NCI-H345 (cell line): Measurements from ENCODE around the gene AGBL4.

Source experiments
- DNase-seq: peaks from one replicate; lab custom pipeline; 2025; lab: John Stamatoyannopoulos, UW

Gene AGBL4

DNA sequence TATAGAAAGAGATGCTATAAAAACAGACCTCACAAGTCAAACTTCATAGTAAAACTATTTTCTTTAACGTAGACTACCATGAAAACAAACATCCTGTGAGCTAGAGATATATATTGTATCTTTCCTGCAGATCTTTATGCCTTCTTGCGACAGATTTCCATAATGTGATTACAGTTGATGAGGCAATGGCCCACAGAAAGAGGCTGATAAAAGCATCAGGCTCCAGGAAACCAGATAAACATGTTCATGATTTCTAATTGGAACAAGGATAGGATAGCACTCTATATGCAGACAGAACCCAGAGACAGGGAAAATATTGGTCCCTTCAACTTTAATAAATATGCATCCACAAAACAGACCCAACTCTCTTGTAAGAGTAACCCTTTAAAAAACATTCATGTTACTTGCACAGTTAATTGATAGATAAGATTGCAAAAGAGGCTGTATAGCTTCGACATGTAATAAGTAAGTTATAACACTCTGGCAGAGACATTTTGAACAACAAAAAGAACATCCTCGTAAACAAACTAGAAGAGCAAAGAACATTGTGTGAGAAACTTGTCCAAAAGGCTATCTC, 329.4 kb downstream of the AGBL4 start:
- no peak for DNase-seq

- DNase-seq = peak; percentile 6
These were observed 337.6 kb downstream of the AGBL4 start for GRCh38 chr1:49686107-49686506.

GRCh38 chr1:49677706-49678105, 346.0 kb downstream of the AGBL4 start:
- no peak for DNase-seq

GRCh38 chr1:49651136-49651535, 372.6 kb downstream of the AGBL4 start:
- no peak for DNase-seq

GRCh38 chr1:49630156-49630555, 393.6 kb downstream of the AGBL4 start:
- no peak for DNase-seq

- DNase-seq = no peak
These were observed 396.0 kb downstream of the AGBL4 start for GRCh38 chr1:49627781-49628180.

- no peak for DNase-seq
These were observed 397.3 kb downstream of the AGBL4 start for GRCh38 chr1:49626472-49626871.

DNA sequence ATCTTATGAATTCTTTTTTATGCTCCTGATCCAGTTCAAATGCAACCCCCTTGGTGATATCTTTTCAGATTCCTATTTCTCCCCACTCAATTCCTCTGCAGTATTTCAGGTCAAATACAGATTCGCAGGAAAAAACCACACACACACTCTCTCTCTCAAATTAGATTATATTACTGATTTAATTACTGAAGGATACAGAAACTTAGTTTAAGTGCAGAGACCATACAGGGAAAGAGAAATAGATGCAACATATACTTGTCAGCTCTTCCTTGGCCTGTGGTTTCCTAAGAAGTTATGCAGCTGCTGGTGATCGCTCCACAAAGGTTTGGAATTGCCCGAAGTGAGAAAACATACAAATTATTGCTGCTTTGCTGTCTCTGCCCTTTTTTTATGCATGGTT, 400.9 kb downstream of the AGBL4 start:
- no peak for DNase-seq

DNA sequence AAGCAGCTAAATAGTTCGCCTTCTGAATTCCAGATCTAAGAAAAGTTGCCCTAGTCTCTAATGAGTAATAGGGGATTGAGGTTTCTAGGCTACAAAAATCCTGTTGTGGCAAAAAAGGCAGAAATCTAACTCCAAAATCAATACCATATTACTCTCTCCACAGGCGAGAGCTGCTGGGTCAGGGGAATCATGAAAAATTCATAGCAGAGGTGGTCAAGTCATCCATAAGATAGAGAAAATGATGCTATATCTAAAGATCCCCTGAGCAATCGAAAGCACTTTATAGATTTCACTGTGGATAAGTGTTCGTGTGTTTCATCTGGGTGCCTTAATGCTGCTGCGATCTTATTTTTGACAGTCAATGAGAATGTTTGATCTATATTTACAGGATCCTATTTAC, 417.7 kb downstream of the AGBL4 start:
- DNase-seq = no peak

DNA sequence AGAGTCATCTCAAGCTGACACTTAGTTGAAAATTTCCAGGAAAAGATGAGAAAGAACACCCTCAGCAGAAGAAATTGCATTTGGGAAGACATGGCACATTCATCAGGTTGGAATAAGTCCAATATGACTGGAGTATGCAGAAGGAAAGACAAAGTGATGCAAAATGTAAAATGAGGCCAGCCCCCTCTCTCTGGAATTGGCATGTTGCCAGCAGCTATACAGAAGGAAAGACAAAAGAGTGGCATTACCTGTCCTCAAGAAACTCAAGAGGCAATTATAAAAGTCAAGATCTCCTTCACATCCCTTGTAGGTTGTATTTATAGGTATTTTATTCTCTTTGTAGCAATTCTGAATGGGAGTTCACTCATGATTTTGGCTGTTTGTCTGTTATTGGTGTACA, 426.3 kb downstream of the AGBL4 start:
- peak; percentile 10 for DNase-seq

DNA sequence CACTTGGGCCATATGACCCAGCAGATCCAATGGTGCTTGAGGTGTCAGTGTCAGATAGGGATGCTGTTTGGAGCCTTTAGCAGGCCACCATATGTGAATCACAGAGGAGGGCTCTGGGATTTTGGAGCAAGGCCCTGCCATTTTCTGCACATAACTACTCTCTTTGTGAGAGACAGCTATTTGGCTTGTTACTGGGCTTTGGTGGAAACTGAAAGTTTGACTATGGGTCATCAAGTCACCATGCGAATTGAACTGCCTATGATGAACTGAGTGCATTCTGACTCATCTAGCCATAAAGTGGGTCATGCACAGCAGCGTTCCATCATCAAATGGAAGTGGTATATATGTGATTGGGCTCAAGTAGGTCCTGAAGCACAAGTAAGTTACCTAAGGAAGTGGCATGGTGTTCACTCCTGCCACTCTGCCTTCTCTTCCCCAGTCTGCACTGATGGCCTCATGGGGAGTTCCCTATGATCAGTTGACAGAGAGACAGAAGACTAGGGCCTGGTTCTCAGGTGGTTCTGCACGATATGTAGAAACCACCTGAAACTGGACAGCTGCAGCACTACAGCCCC, 447.3 kb downstream of the AGBL4 start:
- no peak for DNase-seq

GRCh38 chr1:49556676-49557234, 467.0 kb downstream of the AGBL4 start:
- no peak for DNase-seq

GRCh38 chr1:49552101-49552500, 471.7 kb downstream of the AGBL4 start:
- no peak for DNase-seq

DNA sequence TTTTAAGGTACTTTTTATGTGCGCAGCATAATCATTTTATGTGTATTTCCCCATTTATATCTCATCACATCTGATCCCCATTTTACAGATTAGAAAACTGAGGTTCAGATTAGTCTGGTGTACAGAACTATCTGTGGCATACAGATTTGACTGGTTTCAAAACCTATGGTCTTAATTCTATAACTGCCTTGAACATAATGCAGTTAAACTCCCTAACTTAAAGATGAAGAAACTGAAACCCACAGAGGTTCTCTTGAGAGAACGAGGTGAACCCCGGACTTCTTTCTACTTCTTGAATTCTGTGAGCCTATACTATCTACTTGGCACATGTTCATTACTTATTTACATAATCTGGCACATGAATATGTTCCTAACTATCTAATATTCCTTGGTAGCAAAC, 479.1 kb downstream of the AGBL4 start:
- no peak for DNase-seq

DNA sequence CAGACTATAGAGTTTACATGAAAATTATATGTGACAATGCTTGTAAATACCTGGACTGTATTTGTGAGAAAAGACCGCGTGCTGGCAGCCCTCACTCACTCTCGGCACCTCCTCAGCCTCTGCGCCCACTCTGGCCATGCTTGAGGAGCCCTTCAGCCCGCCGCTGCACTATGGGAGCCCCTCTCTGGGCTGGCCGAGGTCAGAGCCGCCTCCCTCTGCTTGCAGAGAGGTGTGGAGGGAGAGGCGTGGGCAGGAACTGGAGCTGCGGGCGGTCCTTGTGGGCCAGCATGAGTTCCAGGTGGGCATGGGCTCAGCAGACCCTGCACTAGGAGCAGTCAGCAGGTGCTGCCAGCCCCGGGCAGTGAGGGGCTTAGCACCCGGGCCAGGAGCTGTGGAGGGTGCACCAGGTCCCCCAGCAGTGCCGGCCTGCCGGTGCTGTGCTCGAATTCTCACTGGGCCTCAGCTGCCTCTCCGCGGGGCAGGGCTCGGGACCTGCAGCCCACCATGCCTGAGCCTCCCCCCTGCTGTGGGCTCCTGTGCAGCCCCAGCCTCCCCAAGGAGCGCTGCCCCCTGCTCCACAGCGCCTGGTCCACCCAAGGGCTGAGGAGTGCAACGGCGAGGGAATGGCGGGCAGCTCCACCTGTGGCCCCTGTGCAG, 482.5 kb downstream of the AGBL4 start:
- no peak for DNase-seq

DNA sequence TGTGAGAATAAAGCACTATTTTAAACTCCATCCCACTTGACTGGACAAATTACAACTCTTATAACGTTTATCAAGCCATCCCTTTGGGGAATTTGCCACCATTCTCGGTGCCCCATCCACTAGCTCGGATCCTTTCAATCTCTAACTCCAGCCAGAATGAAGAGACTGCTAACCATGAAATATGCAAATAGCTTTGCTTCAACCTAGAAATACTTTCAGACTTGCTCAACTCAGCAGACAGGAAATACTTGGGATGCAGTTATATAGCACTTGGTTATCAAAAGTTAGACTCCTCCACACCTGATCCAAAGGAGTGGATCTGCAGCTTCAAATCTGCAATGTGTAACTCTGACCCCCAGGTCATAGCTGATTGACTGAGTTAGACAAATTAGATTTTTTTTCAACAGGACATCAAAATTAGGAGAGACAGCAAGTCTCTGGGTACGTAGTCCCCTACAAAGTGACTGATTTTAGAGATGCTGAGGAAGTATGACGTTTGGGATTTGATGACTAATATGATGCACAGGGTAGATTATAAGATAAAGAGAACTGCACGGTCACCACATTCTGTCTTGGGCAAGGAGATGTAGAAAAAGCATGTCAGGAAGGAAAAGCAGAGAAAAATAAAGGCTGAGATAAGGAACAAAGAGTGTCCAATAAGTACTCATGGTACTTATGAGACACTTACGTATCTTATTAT, 496.0 kb downstream of the AGBL4 start:
- DNase-seq = no peak

GRCh38 chr1:49526672-49527071, 497.1 kb downstream of the AGBL4 start:
- no peak for DNase-seq

DNA sequence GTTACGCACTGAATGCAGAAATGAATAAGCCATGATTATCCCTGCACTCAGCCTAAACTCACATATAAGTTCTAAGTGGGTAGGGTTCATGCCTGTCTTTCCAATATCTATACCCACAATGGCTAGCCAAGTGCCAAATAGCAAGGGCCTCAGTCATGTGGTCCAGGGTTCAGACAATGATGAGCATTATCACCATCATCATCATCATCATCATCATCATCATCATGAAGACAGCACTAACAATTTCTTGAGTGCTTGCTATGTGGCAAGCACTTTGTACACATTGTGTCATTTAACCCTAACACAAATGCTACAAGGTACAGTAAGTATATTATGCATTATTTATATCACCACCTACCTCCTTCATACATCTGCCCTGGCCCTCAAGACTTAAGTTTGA, 500.0 kb downstream of the AGBL4 start:
- DNase-seq = no peak

GRCh38 chr1:49466961-49467360, 556.8 kb downstream of the AGBL4 start:
- peak; percentile 8 for DNase-seq

DNA sequence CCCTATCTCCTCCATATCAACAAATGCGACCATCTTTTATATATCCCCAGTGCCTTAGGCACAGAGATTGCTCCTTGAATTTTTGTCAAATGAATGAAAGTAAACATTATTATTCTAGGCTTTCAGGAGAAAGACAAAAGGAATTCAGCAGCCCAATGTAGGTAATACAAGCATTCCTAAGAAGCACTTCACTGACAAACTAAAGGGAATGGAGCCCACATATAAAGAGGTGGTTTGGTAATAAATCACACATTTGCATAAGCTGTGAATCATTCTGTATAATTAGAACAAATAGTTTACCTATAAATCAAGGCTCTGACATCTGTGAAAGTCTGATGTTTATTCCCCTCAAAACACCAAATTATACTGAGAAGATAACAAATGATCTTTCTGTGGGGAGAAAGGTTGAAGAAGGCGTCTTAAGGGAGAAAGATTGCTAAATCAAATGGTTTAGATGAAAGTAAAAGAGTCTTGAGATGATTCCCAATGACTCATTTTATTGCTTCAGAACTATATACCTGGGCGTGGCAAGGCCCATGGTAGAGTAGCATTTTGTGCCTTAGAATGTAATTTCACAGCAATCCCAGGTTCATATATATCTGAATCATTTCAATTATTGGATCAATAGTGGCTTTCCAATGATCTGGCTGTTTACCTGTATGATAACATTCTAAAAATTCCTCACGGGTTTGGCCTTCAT, 558.1 kb downstream of the AGBL4 start:
- DNase-seq = no peak

GRCh38 chr1:49448200-49448599, 575.6 kb downstream of the AGBL4 start:
- no peak for DNase-seq

DNA sequence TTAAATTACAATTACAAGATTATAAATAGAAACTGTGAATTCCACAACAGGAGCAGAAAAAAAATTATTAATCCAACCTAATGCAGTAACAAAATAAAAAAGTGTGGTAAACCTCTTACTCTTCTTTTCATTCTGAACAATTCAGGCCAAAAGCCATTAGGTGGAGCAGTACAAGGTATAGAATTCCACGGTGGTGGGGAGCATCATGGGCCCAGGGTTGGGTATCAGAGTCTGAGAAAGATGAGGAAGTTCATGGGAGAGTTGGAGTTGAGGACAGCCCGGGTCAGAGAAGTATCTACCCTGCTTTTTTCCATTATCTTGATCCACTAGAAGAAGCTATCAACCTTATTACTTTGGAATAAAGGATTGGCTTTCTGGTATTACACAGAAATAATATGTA, 586.9 kb downstream of the AGBL4 start:
- no peak for DNase-seq
